NT2/D1 (cell line): Measurements from ENCODE around the gene SIGLEC15.

Source experiments
- SUZ12 ChIP-seq: IDR thresholded peaks from 2 replicates; pipeline ENCODE4 v1.6.1; 2011; ENCODE audit not compliant: insufficient read length, insufficient read depth; ENCODE audit errors: extremely low read depth
- YY1 ChIP-seq: IDR thresholded peaks from 2 replicates; pipeline ENCODE4 v1.6.1; 2011; ENCODE audit not compliant: insufficient read length, insufficient read depth
- ZNF274 ChIP-seq: IDR thresholded peaks from 2 replicates; pipeline ENCODE4 v1.6.1; 2011; ENCODE audit warnings: mild to moderate bottlenecking, low read depth, low read length

- no peak for TF ChIP-seq YY1
- TF ChIP-seq ZNF274 = no peak
- no peak for TF ChIP-seq SUZ12
Measured at GRCh38 chr18:45820106-45820745, 5.2 kb upstream of the SIGLEC15 start.
